Measurements from ENCODE around the gene KCNS1. TPM values are rescaled to one million over a fixed set of nuclear protein-coding genes. Genes with fewer than 3 reads are reported as not detected.
A peak's percentile ranks its signal among the peaks of the same experiment; 100 is the strongest.

The KCNS1 gene
- total RNA-seq, 1 experiment from 2014 or later, result 0.09 TPM

GRCh38 chr20:45118028-45118427 is 17.1 kb upstream of the KCNS1 start:
- peak; percentile 12 to 35 for TF ChIP-seq CTCF (IDR thresholded peaks at IDR 0.05; ENCODE audit: insufficient read depth in 1 of 2, low read depth in 1 of 2, low read length in 1 of 2, severe bottlenecking in 1 of 2, unreplicated experiment in 1 of 2)
- ChIA-PET CTCF (interaction anchor here (0.5 to 1.0 kb wide), 7 partner anchors 12 to 226 kb away, joined by 3 to 4 read pairs (median 3); no protein-coding TSS in a partner anchor), POLR2A (no interaction called here)
- H3K36me3 Mint-ChIP-seq (ENCODE audit: insufficient read depth, unreplicated experiment), result no peaks in the 10 kb centered on the region
- no peaks in the 10 kb centered on the region for H3K36me3 ChIP-seq (ENCODE audit: control insufficient read depth, insufficient read depth, low read length)
- no peaks in the 10 kb centered on the region for H3K27me3 ChIP-seq (replicated peaks; ENCODE audit: control insufficient read depth, insufficient read depth, low read length)
- no peak overlapping the region for H3K4me3 Mint-ChIP-seq (ENCODE audit: unreplicated experiment)
- H3K4me1 Mint-ChIP-seq (ENCODE audit: low read depth, unreplicated experiment), result no peaks in the 10 kb centered on the region
- intact Hi-C loops (cut with micrococcal nuclease; ENCODE audit: unreplicated experiment), result no loop called here
- no peak overlapping the region for H3K27ac Mint-ChIP-seq (ENCODE audit: unreplicated experiment)
- BruUV-seq (replicated peaks), result no TSS peak
- no peak for DNase-seq
- no peak overlapping the region for H3K4me3 ChIP-seq (ENCODE audit: low read depth, low read length)
- no peaks in the 10 kb centered on the region for H3K9me3 ChIP-seq
- H3K4me1 ChIP-seq, result no peaks in the 10 kb centered on the region
- no peaks in the 10 kb centered on the region for H3K9me3 Mint-ChIP-seq (ENCODE audit: unreplicated experiment)
- H3K27me3 Mint-ChIP-seq (ENCODE audit: insufficient read depth, unreplicated experiment), result peaks cover 17% of the 10 kb centered on the region

- no peak overlapping the region for H3K4me3 Mint-ChIP-seq (ENCODE audit: unreplicated experiment)
- CTCF ChIA-PET, result interaction anchor here (0.5 to 1.0 kb wide), 6 partner anchors 12 to 176 kb away, joined by 3 to 4 read pairs (median 3); no protein-coding TSS in a partner anchor
- DNase-seq, result no peak
- no peaks in the 10 kb centered on the region for H3K4me1 Mint-ChIP-seq (ENCODE audit: low read depth, unreplicated experiment)
- intact Hi-C loops (cut with micrococcal nuclease; ENCODE audit: unreplicated experiment), result no loop called here
- Histone ChIP-seq H3K4me1 (no peaks in the 10 kb centered on the region), H3K27me3 (replicated peaks; ENCODE audit: control insufficient read depth, insufficient read depth, low read length) (no peaks in the 10 kb centered on the region), H3K9me3 (no peaks in the 10 kb centered on the region), H3K4me3 (ENCODE audit: low read depth, low read length) (no peak overlapping the region), H3K36me3 (ENCODE audit: control insufficient read depth, insufficient read depth, low read length) (no peaks in the 10 kb centered on the region)
- POLR2A ChIA-PET, result no interaction called here
- no peaks in the 10 kb centered on the region for H3K9me3 Mint-ChIP-seq (ENCODE audit: unreplicated experiment)
- no peaks in the 10 kb centered on the region for H3K36me3 Mint-ChIP-seq (ENCODE audit: insufficient read depth, unreplicated experiment)
- no peak for TF ChIP-seq CTCF (IDR thresholded peaks at IDR 0.05; ENCODE audit: insufficient read depth in 1 of 2, low read depth in 1 of 2, low read length in 1 of 2, severe bottlenecking in 1 of 2, unreplicated experiment in 1 of 2)
- H3K27ac Mint-ChIP-seq (ENCODE audit: unreplicated experiment), result no peak overlapping the region
- no TSS peak for BruUV-seq (replicated peaks)
- peaks cover 15% of the 10 kb centered on the region for H3K27me3 Mint-ChIP-seq (ENCODE audit: insufficient read depth, unreplicated experiment)
These were observed 16.7 kb upstream of the KCNS1 start for GRCh38 chr20:45117581-45117980.

GRCh38 chr20:45115829-45116228 is 14.9 kb upstream of the KCNS1 start:
- H3K27me3 ChIP-seq (replicated peaks; ENCODE audit: control insufficient read depth, insufficient read depth, low read length), result no peaks in the 10 kb centered on the region
- no TSS peak for BruUV-seq (replicated peaks)
- Mint-ChIP-seq H3K4me3 (ENCODE audit: unreplicated experiment) (no peak overlapping the region), H3K27ac (ENCODE audit: unreplicated experiment) (no peak overlapping the region), H3K27me3 (ENCODE audit: insufficient read depth, unreplicated experiment) (peaks cover 10% of the 10 kb centered on the region), H3K36me3 (ENCODE audit: insufficient read depth, unreplicated experiment) (no peaks in the 10 kb centered on the region), H3K9me3 (ENCODE audit: unreplicated experiment) (no peaks in the 10 kb centered on the region), H3K4me1 (ENCODE audit: low read depth, unreplicated experiment) (no peaks in the 10 kb centered on the region)
- no peaks in the 10 kb centered on the region for H3K9me3 ChIP-seq
- DNase-seq, result no peak
- ChIA-PET CTCF (interaction anchor here (1.2 kb wide), 1 partner anchor 72 kb away, joined by 3 read pairs; no protein-coding TSS in a partner anchor), POLR2A (no interaction called here)
- no peaks in the 10 kb centered on the region for H3K36me3 ChIP-seq (ENCODE audit: control insufficient read depth, insufficient read depth, low read length)
- H3K4me1 ChIP-seq, result no peaks in the 10 kb centered on the region
- H3K4me3 ChIP-seq (ENCODE audit: low read depth, low read length), result no peak overlapping the region
- intact Hi-C loops (cut with micrococcal nuclease; ENCODE audit: unreplicated experiment), result no loop called here
- TF ChIP-seq CTCF (IDR thresholded peaks at IDR 0.05; ENCODE audit: insufficient read depth in 1 of 2, low read depth in 1 of 2, low read length in 1 of 2, severe bottlenecking in 1 of 2, unreplicated experiment in 1 of 2), result no peak

All from Caco-2 (cell line).